ENCODE measurements around the gene HIVEP3.

GRCh38 chr1:41582851-41583657 is 335.7 kb downstream of the HIVEP3 start:
- no peak for TF ChIP-seq TP53 (CRISPR knock-in tag; IDR thresholded peaks at IDR 0.05)
- TF ChIP-seq CTCF (IDR thresholded peaks at IDR 0.05): no peak
- TF ChIP-seq ATF2 (CRISPR knock-in tag; IDR thresholded peaks at IDR 0.05; ENCODE audit: borderline replicate concordance, low read depth): no peak
- no peak for TF ChIP-seq NR1H2 (CRISPR knock-in tag; IDR thresholded peaks at IDR 0.05)
- TF ChIP-seq TCF7 (CRISPR knock-in tag; IDR thresholded peaks at IDR 0.05; ENCODE audit: low read depth): no peak
- TF ChIP-seq NFYB (CRISPR knock-in tag; conservative IDR thresholded peaks at IDR 0.05; ENCODE audit: low read depth): no peak
- no peak for TF ChIP-seq ARID4B (CRISPR knock-in tag; IDR thresholded peaks at IDR 0.05; ENCODE audit: borderline replicate concordance)
- TF ChIP-seq ZNF281 (CRISPR knock-in tag; IDR thresholded peaks at IDR 0.05): no peak

All from WTC11 (cell line).